ENCODE data around the gene RREB1.

The RREB1 gene

GRCh38 chr6:7124636-7125035, 16.9 kb downstream of the RREB1 start:
- Histone ChIP-seq H3K27ac (replicated peaks) (peak overlapping the region; percentile 15; the same call in 1 of the 2 replicates), H3K4me3 (replicated peaks; ENCODE audit: insufficient read depth, low read length) (no peak overlapping the region), H3K27me3 (ENCODE audit: insufficient read depth, poor library complexity, severe bottlenecking) (no peaks in the 10 kb centered on the region)
- TF ChIP-seq SPI1 (IDR thresholded peaks at IDR 0.05; ENCODE audit: borderline replicate concordance, low read depth) = no peak
- TF ChIP-seq CTCF (IDR thresholded peaks at IDR 0.05; ENCODE audit: insufficient read depth, low read length) = no peak
- no peak for TF ChIP-seq REST (IDR thresholded peaks at IDR 0.05; ENCODE audit: insufficient replicate concordance, low read depth)
- TF ChIP-seq POLR2AphosphoS5 (IDR thresholded peaks at IDR 0.05; ENCODE audit: low read depth) = no peak
- no peak for TF ChIP-seq GABPA (IDR thresholded peaks at IDR 0.05; ENCODE audit: low read depth)
- no peak for DNase-seq (ENCODE audit: low read depth in 1 of 2, low spot score in 1 of 2)

GRCh38 chr6:7125290-7125689, 17.5 kb downstream of the RREB1 start:
- Histone ChIP-seq H3K27me3 (ENCODE audit: insufficient read depth, poor library complexity, severe bottlenecking) (no peaks in the 10 kb centered on the region), H3K4me3 (replicated peaks; ENCODE audit: insufficient read depth, low read length) (no peak overlapping the region), H3K27ac (replicated peaks) (peak overlapping the region; percentile 15)
- DNase-seq (ENCODE audit: low read depth in 1 of 2, low spot score in 1 of 2) = no peak
- no peak for TF ChIP-seq POLR2AphosphoS5 (IDR thresholded peaks at IDR 0.05; ENCODE audit: low read depth)
- no peak for TF ChIP-seq REST (IDR thresholded peaks at IDR 0.05; ENCODE audit: insufficient replicate concordance, low read depth)
- TF ChIP-seq SPI1 (IDR thresholded peaks at IDR 0.05; ENCODE audit: borderline replicate concordance, low read depth) = no peak
- TF ChIP-seq CTCF (IDR thresholded peaks at IDR 0.05; ENCODE audit: insufficient read depth, low read length) = no peak
- no peak for TF ChIP-seq GABPA (IDR thresholded peaks at IDR 0.05; ENCODE audit: low read depth)

- Histone ChIP-seq H3K27ac (replicated peaks) (peak overlapping the region; percentile 49), H3K4me3 (replicated peaks; ENCODE audit: insufficient read depth, low read length) (no peak overlapping the region), H3K27me3 (ENCODE audit: insufficient read depth, poor library complexity, severe bottlenecking) (no peaks in the 10 kb centered on the region)
- peak; percentile 72 to 76 for DNase-seq (ENCODE audit: low read depth in 1 of 2, low spot score in 1 of 2)
- TF ChIP-seq CTCF (IDR thresholded peaks at IDR 0.05; ENCODE audit: insufficient read depth, low read length) = no peak
- TF ChIP-seq GABPA (IDR thresholded peaks at IDR 0.05; ENCODE audit: low read depth) = no peak
- peak; percentile 98 for TF ChIP-seq SPI1 (IDR thresholded peaks at IDR 0.05; ENCODE audit: borderline replicate concordance, low read depth)
- TF ChIP-seq POLR2AphosphoS5 (IDR thresholded peaks at IDR 0.05; ENCODE audit: low read depth) = peak; percentile 72
- TF ChIP-seq REST (IDR thresholded peaks at IDR 0.05; ENCODE audit: insufficient replicate concordance, low read depth) = no peak
Observed at GRCh38 chr6:7126754-7127153, 19.0 kb downstream of the RREB1 start.
